Skeletal muscle tissue (tissue), 4 donors: ENCODE data around the gene ADAMTSL2. TPM values are rescaled to one million over a fixed set of nuclear protein-coding genes. Genes with fewer than 3 reads are reported as not detected.

ENCODE experiments used
- H3K27ac ChIP-seq: one replicate; pipeline ENCODE4 v1.7.0; 2013; ENCODE audit warnings: mild to moderate bottlenecking, low read depth, low read length, inconsistent platforms
- H3K27me3 ChIP-seq, 3 donors: one replicate each; pipeline ENCODE4 v1.7.0; 2013; ENCODE audit warnings: low read length in 3 of 3; ENCODE audit not compliant: control insufficient read depth in 3 of 3, insufficient read depth in 3 of 3
- H3K36me3 ChIP-seq, 3 donors: one replicate each; pipeline ENCODE4 v1.7.0; 2013; ENCODE audit warnings: low read length in 3 of 3; ENCODE audit not compliant: control insufficient read depth in 3 of 3, insufficient read depth in 3 of 3
- H3K4me1 ChIP-seq, 3 donors: one replicate each; pipeline ENCODE4 v1.7.0; 2013; ENCODE audit warnings: low read length in 3 of 3, mild to moderate bottlenecking in 3 of 3; ENCODE audit not compliant: control insufficient read depth in 3 of 3, insufficient read depth in 3 of 3
- H3K4me3 ChIP-seq, 3 donors: one replicate each; pipeline ENCODE4 v1.7.0; 2013; ENCODE audit warnings: low read length in 3 of 3
- H3K9ac ChIP-seq, 3 donors: one replicate each; pipeline ENCODE4 v1.7.0; 2013; ENCODE audit warnings: low read length in 3 of 3, mild to moderate bottlenecking in 3 of 3, moderate library complexity in 2 of 3, low read depth in 1 of 3
- H3K9me3 ChIP-seq, 3 donors: one replicate each; pipeline ENCODE4 v1.7.0; 2013; ENCODE audit warnings: low read length in 3 of 3; ENCODE audit not compliant: control insufficient read depth in 3 of 3
- total RNA-seq: library from RNA; depleted of rRNA; stranded (reverse); fragments of >200 nt; gene quantifications from one replicate; pipeline ENCODE4 v1.2.3, GENCODE V29; 2014
- donor health status: Osteomylitis.

Gene ADAMTSL2
- total RNA-seq, 1 donor from 2014 or later = 4.7 TPM

DNA sequence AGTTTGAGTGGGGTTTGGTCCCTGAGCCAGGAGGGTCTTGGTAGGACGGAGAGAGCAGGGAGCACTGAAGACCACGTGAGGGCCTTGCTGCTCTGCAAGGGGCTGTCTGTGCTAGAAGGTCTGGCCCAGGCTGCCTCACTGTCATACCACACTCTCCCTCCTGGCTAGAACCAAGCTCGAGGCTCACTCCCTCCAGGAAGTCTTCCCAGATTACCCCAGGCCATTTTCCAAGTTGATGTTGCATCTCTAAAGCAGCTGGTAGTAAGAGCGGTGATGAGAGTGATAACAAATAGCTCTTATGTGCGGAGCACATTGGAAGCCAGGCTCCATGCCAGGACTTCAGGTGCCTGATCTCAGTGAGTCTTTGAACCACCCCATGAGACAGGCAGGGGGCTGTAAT lies 16.3 kb upstream of the ADAMTSL2 start:
- Histone ChIP-seq H3K4me1 (peaks cover 3 to 8% (median 5%) of the 10 kb centered on the region in 3 donors), H3K4me3 (no peak overlapping the region), H3K9ac (no peak overlapping the region), H3K36me3 (no peaks in the 10 kb centered on the region), H3K27ac (no peak overlapping the region), H3K9me3 (no peaks in the 10 kb centered on the region), H3K27me3 (peaks cover 0 to 6% (median 4%) of the 10 kb centered on the region in 3 donors)

DNA sequence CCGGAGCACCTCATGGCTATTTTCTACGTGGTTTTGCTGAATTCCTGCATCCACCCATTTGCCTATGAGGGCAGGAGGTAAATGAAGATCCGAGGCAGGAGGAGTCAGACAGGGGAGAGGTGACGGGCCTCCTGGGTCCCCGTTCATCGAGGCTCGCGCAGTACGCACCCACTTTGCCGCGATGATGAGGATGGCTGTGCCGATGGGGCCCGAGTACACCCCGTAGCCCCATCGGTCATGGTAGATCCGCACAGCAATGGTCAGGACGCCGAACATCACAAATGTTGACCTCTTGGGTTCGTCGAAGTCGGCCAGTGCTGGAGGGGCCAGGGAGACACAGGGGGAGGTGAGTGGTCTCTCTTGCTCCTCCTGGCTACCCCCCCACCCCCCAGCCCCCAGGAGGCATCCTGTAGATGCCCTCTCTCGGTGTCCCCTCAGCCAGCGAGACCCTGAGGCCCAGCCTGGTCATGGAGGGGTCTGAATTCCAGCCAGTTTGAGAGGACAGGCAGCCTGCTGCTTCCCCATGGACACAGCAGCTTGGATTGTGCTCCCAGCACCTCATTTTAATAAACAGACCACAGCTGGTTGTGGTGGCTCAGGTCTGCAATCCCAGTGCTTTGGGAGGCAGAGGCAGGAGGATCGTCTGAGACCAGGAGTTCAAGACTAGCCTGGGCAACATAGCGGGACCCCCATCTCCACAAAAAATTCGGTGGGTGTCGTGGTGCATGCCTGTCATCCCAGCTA lies 15.6 kb upstream of the ADAMTSL2 start:
- H3K27me3 ChIP-seq = peaks cover 0 to 6% (median 4%) of the 10 kb centered on the region in 3 donors
- H3K9me3 ChIP-seq = no peaks in the 10 kb centered on the region
- H3K9ac ChIP-seq = no peak overlapping the region
- H3K4me3 ChIP-seq = no peak overlapping the region
- peaks cover 3 to 5% (median 5%) of the 10 kb centered on the region in 3 donors for H3K4me1 ChIP-seq
- H3K27ac ChIP-seq = no peak overlapping the region
- no peaks in the 10 kb centered on the region for H3K36me3 ChIP-seq

DNA sequence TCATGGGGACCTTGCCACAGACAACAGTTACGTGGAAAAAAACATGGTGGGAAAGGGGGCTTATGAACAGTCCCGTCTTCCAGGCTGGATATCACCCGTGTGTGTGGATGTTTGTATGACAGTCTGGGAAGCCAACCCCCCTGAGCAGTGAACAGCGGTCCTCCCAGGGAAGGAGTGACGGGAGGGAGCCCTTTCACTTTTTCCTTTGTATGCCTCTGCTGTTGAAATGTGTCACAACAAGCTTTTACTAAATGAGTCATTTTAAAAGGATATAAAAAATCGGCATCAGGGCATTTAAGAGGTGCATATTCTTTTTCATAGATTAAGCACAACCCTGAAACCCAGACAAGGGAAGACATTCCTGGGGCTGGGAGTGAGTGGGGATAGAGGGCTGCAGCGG lies 14.8 kb upstream of the ADAMTSL2 start:
- H3K9ac ChIP-seq = no peak overlapping the region

DNA sequence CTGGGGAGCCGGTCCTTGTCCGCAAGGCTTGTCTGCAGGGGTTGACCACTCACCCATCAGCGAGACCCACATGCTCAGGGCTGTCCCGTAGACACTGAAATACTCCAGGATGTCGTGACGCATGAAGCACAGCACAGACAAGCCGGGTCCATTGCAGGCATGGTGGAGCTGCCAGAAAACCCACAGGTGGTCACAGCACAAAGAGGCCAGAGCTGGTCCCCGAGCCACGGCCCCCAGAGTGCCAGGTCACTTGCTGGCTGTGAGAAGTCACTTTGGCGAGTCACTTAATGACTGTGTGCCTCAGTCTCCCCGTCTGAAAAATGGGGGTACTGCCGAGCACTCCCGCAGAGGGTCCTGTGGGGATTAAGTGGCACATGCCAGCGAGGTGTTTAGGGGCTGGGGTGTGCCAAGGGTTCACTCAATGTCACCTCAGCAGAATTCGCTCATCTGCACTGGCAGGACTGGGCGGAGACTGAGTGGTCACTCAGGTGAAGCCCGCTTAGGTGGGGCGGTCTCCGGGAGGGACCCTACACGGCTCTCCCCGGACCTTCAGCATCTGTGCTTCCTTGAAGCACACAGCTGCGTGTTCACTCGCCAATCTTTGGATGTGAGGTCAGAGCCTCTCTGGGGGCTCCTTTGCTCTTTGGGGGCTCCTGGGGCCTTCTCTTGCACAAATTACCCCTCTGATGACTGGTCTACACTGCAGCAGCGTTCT lies 14.2 kb upstream of the ADAMTSL2 start:
- Histone ChIP-seq H3K27ac (no peak overlapping the region), H3K4me1 (no peaks in the 10 kb centered on the region), H3K36me3 (no peaks in the 10 kb centered on the region), H3K9ac (no peak overlapping the region), H3K9me3 (no peaks in the 10 kb centered on the region), H3K4me3 (no peak overlapping the region), H3K27me3 (no peaks in the 10 kb centered on the region)

More for the DNA sequence above, 14.8 kb upstream of the ADAMTSL2 start:
- H3K4me3 ChIP-seq = no peak overlapping the region
- peaks cover 0 to 1% (median under 1%) of the 10 kb centered on the region in 3 donors for H3K4me1 ChIP-seq
- H3K27ac ChIP-seq = no peak overlapping the region
- H3K9me3 ChIP-seq = no peaks in the 10 kb centered on the region
- H3K27me3 ChIP-seq = peaks cover 0 to 2% (median under 1%) of the 10 kb centered on the region in 3 donors
- H3K36me3 ChIP-seq = no peaks in the 10 kb centered on the region

DNA sequence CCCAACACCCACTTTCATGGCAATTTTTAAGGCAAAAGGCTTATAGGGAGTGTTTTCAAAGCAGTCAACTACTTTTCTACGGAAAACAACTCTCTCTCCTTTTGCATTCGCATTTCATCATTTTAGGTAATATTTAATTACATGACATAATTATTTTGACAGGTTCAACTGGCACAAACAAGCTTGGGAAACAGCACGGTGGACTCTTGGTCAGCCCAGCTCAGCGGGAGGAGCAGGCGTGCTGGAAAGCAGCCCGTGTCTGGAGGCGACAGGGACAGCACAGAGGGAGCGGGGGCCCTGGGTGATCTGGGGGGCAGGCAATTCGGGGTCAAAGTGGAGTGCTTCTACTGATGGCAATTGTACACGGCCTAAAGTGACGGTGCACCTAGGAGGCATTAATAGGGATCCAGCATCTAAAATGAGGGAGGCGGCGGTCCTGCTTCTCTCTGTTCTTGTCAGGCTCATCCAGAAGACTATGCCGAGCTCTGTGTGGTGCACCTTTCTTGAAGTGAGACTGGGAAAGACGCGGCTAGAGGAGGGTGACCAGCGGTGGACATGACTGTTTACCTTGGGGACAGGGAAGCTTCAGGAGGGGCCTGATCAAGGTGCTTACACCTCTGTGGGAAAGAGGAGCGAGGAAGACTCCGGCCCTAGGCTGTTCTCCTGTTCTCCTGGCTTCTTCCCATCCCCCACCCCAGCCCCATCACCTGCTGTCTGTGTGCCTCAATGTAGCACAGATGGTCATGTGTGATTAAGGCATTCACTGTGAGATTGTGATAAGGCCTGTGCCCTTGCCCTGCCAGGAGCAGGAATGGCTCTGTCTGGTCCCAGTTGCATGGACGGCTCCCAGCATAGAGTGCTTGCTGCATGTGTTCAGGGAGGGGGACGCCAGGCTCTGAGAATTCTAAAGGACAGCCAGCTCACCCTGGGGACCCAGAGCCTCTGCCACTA lies 13.1 kb upstream of the ADAMTSL2 start:
- no peak overlapping the region for H3K9ac ChIP-seq
- no peak overlapping the region for H3K4me3 ChIP-seq
- peaks cover 0 to 7% (median 2%) of the 10 kb centered on the region in 3 donors for H3K4me1 ChIP-seq
- H3K9me3 ChIP-seq = no peaks in the 10 kb centered on the region
- no peak overlapping the region for H3K27ac ChIP-seq
- no peaks in the 10 kb centered on the region for H3K36me3 ChIP-seq
- H3K27me3 ChIP-seq = peaks cover 0 to 5% (median 0%) of the 10 kb centered on the region in 3 donors

GRCh38 chr9:133522073-133522910 lies 12.2 kb upstream of the ADAMTSL2 start:
- Histone ChIP-seq H3K9ac (no peak overlapping the region), H3K4me3 (no peak overlapping the region), H3K9me3 (no peaks in the 10 kb centered on the region), H3K36me3 (no peaks in the 10 kb centered on the region), H3K27me3 (peaks cover 0 to 12% (median 0%) of the 10 kb centered on the region in 3 donors), H3K27ac (no peak overlapping the region), H3K4me1 (peaks cover 8 to 15% (median 11%) of the 10 kb centered on the region in 3 donors)

DNA sequence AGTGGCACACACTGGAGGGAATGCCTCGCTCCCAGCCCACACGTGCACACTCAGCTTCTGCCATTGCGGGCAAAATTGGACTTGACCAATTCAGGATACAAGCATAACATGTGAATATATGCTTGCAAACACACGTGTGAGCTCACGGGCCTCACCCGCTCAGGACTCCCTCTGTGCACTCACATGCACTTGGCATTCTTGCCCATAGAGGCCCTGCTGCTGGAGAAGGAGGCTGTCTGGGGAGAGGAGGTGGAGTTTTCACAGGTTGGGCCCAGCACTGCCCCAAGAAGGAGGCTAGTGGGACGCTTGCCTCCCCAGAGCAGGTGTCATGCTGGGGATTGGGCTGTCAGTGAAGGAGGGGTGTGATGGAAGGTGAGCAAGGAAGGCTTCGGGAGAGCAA lies 11.4 kb upstream of the ADAMTSL2 start:
- peaks cover 15 to 24% (median 19%) of the 10 kb centered on the region in 3 donors for H3K4me1 ChIP-seq
- no peak overlapping the region for H3K4me3 ChIP-seq
- no peaks in the 10 kb centered on the region for H3K9me3 ChIP-seq
- no peaks in the 10 kb centered on the region for H3K36me3 ChIP-seq
- no peak overlapping the region for H3K27ac ChIP-seq
- H3K9ac ChIP-seq = no peak overlapping the region
- peaks cover 0 to 20% (median 0%) of the 10 kb centered on the region in 3 donors for H3K27me3 ChIP-seq

DNA sequence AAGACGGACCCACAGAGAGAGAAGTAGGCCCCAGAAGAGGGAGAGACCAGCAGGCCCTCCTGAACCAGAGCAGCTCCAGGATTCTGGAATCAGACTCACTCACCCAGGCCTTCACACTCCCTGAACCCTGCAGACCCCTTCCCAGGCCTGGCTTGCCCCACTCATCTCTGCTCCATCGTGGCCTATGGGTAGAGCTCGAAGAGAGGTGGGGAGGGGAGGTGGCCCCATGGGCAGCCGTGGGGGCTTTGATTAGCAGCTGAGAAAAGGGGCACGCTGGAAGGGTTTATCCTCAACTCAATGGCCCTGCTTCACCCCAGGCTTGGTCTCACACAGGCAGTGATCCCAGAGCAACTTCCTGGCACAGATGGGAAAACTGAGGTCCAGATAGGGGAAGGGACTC lies 10.4 kb upstream of the ADAMTSL2 start:
- H3K4me3 ChIP-seq = no peak overlapping the region
- no peak overlapping the region for H3K27ac ChIP-seq
- peaks cover 3 to 30% (median 6%) of the 10 kb centered on the region in 3 donors for H3K27me3 ChIP-seq
- no peak overlapping the region for H3K9ac ChIP-seq
- H3K9me3 ChIP-seq = no peaks in the 10 kb centered on the region
- peaks cover 26 to 34% (median 29%) of the 10 kb centered on the region in 3 donors for H3K4me1 ChIP-seq
- H3K36me3 ChIP-seq = no peaks in the 10 kb centered on the region

DNA sequence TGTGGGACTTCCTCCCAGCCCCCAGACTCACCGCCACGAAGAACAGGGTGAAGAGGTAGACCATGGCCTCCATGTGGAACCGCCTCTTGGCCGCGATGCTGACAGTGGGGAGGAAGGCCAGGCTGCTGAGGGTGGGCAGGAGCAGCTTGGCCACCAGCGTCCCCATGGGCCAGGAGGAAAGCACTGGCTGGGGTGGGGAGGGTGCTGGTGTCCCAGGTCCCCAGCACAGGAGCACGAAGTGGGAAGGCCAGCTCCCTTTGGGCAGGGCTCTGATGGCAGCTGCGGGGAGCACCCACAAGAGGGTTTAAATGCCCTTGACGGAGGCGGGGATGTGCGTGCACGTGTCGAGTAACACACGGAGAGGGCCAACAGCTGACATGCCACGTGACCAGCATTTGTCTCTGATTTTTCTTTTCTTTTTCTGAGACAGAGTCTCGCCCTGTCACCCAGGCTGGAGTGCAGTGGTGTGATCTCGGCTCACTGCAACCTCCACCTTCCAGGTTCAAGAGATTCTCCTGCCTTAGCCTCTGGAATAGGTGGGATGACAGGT lies 9.8 kb upstream of the ADAMTSL2 start, which contains the start of gene MYMK:
Gene MYMK (minus strand): TSS at position 281 of the 550 bp plus-strand sequence. CDS start 115 bp downstream, at position 166.
- H3K27me3 ChIP-seq = peaks cover 3 to 36% (median 7%) of the 10 kb centered on the region in 3 donors
- H3K4me1 ChIP-seq = peaks cover 29 to 35% (median 32%) of the 10 kb centered on the region in 3 donors
- no peak within 1 kb of the TSS for H3K27ac ChIP-seq
- no peaks in the 10 kb centered on the region for H3K9me3 ChIP-seq
- H3K9ac ChIP-seq = no peak within 1 kb of the TSS
- no peak within 1 kb of the TSS for H3K4me3 ChIP-seq
- no peaks in the 10 kb centered on the region for H3K36me3 ChIP-seq
